CD4-positive, alpha-beta T cell treated with Interleukin-4 for 4 hours (primary cell): Measurements from ENCODE around the gene FETUB.
"Not testable (repeated sequence)": the region's sequence is repeated elsewhere in the genome, so short reads cannot be mapped to it uniquely, and the experiment has no call there.

ENCODE experiments used
- DNase-seq: peaks from one replicate; pipeline ENCODE4 v3.0.0-alpha.2; 2020

The FETUB gene

DNA sequence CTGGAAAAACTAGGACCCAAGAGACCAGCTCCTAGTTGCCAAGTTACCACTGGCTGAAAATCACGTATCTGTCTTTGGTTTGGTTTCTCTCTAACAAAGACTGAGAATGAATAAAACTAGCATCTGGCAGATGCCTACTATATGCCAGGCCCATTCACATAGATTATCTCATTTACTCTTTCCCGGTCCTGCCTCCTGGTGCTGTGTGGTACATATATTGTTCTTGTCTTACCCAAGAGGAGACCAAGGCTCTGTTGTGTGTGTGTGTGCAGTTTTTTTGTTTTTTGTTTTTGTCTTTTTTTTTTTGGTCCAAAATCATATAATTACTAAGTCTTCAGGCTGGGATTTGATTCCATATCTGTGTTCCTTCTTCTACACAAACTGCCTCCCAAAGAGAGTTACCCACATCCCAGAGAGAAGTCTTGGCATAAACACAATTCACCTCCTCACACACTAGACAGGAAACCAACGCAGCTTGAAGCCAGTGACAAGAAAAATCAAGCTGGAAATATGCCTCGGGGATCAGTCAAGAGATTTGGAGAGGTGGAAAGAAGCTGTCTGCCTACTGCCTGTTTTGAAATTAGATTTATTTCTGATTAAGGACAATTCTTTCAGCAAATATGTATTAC lies 26.4 kb upstream of the FETUB start:
- DNase-seq = no peak

DNA sequence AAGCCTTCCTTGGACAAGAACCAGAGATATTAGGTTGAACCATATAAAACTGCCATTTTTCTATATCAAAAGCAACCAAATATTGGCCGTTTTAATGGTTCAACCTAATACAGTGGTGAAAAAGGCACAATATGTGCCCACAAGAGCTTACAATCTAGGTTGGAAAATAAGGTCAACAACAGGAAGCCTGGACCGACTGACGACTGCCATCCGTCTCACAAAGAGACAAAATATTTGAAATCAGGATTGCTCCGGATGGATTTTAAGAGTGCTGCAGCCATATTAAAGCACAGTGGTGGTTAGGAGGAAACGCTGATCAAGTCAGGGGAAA lies 26.0 kb upstream of the FETUB start:
- no peak for DNase-seq

DNA sequence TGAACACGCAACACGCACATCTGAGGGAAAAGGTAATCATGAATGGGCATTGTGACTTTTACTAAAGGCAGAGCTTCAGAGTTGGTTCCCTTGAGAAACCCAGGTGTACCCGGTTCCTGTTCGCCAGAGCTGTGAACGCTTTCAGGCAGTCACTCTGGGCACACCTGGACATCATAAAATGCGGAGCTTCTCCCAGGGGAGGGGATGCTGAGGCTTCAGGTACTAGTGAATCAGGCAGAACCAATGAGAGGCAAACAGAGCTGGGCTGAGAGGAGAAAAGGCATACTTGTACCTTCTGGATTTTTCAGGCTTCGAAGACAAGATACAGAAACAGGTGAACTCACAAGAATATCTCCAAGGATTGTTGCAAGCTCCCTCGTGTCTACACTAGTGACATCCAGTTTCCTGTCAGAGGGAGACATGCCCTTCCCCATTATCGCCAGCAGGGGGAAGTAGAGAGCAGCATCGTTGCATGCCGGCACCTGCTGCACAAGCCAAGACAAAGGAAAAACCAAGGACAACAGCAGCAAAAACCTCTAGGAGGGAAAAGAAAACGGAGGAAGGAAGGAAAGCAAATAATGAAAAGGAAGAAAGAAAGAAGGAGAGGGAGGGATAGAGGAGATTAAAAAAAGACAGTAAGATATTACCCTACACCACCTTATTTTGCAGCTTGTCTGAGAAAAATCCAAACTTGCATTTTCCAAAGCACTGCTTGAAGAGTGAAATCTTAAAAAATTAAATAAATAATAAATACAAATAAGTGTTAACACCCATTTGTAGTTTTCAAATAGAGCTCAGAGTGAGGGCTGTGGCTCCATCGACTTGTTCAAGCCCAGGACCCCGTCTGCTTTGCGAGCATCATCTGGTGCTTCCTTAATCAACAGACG lies 25.4 kb upstream of the FETUB start:
- DNase-seq = peak; percentile 73

DNA sequence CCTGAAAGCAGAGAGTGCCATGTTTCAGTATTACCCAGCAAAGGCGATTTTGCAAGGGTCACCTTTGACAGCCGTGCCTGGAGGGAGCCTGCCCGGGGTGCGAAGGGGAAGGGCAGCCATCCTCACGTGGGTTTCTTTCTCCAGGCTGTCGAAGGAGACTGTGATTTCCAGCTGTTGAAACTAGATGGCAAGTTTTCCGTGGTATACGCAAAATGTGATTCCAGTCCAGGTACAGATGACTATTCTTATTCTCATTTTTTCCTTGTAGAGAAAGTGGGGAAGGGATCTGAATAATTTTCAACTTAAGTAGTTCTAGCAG lies 23.9 kb upstream of the FETUB start:
- no peak for DNase-seq

DNA sequence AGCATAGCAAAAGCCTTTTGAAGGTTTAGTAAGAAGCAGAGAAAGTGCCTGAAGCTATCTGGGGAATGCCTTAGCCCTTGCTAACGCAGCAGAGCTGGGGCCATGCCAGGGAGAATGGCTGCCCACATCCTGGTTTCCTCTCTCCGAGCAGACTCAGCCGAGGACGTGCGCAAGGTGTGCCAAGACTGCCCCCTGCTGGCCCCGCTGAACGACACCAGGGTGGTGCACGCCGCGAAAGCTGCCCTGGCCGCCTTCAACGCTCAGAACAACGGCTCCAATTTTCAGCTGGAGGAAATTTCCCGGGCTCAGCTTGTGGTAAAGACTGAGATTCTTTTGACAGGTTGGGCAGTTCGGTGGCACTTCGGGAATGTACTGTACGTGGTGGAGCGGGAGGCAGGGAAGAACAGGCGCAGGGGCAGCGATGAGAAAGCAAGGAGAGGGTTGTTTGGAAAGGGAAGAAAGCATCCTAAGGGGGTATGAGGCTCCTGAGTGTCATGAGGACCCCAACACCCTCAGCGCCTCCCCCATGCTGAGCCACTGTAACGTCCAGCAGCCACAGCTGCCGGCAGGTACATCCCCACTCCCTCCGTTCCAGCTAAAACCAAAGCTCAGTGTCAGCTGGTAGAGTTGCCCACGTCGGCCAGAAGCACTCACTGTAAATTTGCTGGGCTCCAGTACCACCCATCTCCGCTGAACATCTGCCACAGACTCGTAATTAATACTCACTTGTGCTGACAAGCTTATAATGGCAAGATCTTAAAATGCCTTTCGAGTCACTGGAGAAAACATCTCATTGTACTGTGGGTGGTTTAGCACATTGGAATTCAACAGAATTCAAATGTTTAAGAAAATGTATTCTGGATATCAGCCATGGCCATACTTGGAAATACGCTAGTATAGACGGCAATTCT lies 22.9 kb upstream of the FETUB start:
- peak; percentile 85 for DNase-seq

DNA sequence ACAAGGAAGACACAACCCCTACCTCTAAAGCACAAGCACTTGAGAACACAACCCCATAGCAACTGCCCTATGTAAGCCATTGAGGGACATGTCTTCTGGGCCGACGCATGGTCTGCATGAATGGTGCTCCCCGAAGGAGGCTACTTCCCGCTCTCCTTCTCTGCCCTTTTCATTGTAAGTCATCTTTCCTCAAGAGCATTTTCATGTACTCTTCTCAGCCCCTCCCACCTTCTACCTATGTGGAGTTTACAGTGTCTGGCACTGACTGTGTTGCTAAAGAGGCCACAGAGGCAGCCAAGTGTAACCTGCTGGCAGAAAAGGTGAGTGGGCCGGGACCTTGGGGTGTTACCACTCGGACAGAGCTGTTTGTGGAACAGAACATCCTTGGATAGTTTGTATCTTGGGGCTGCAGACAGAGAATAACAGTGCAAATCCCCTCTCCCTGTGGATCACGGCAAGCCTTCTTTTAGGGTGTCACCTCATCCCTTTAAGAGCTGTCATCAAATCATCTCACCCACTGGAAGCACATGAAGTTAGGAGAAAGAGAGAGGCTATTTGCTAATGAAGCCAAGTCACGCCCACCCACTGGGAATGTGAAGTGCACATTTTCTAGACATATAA lies 21.8 kb upstream of the FETUB start:
- no peak for DNase-seq

DNA sequence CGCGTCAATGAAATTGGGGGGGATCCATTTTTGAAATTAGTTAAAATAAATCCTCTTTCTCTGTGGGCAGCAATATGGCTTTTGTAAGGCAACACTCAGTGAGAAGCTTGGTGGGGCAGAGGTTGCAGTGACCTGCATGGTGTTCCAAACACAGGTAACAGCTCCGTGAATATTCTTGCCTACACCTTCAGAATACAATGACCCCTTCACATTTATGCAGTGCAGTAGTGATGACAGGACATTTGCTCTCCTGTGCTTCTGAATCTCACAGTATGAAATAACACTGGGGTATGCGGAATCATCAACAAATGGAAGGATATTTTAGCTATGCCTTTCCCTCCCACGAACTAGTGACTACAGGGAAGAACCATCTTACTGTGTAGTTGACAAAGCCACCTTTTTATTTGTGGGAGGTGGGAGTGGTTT lies 20.4 kb upstream of the FETUB start:
- DNase-seq = no peak

DNA sequence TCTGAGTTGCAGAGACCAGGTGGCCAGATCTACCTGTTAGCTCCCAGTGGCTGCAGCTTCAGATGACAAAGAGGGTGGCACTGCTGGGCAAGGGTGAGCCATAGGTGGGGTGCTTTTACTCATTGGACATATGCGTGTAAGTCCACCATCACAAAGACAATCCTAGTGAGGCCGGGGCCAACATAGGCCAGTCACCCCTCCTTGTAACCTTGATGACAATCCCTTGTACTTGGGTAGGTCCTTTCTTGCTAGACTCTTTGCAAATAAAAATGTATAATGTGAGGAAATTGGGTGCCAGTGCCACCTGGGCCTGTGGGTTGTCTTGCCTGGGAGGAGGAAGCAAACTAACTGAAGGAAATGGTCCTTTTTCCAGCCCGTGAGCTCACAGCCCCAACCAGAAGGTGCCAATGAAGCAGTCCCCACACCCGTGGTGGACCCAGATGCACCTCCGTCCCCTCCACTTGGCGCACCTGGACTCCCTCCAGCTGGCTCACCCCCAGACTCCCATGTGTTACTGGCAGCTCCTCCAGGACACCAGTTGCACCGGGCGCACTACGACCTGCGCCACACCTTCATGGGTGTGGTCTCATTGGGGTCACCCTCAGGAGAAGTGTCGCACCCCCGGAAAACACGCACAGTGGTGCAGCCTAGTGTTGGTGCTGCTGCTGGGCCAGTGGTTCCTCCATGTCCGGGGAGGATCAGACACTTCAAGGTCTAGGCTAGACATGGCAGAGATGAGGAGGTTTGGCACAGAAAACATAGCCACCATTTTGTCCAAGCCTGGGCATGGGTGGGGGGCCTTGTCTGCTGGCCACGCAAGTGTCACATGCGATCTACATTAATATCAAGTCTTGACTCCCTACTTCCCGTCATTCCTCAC lies 19.7 kb upstream of the FETUB start:
- DNase-seq = no peak

DNA sequence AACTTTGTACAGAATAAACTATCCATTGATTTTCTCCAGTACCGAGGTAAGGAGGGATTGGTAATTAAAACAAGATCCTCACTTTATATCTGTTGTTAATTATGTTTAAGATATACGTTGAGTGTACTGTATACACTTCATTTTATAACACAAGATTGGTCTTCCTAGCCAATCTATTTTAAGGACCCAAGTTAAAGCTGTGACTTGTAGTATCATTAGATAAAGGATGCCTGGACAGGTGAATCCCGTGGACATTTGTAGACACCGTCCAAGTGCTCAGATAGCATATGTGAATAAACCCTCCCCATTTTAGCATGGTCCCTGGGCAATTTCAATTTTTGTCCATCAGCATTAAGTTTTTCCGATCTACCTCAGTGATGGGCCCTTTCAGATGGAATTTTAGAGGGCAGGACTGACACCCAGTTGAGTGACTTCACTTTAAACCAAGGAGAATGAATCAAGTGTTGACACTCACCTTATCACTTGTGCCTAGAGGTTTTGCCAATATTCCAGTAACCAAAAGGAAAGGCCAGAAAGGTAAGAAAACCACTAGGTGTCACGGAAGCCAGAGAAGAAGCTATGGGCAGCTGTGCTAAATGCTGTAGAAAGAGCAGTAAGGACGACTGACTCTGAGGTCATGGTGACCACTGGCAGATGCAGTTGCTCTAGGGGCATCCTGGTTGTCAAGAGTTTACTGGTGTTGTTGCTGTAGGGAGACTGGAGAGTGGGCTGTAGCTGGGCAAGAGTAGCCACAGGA lies 18.1 kb upstream of the FETUB start:
- no peak for DNase-seq

DNA sequence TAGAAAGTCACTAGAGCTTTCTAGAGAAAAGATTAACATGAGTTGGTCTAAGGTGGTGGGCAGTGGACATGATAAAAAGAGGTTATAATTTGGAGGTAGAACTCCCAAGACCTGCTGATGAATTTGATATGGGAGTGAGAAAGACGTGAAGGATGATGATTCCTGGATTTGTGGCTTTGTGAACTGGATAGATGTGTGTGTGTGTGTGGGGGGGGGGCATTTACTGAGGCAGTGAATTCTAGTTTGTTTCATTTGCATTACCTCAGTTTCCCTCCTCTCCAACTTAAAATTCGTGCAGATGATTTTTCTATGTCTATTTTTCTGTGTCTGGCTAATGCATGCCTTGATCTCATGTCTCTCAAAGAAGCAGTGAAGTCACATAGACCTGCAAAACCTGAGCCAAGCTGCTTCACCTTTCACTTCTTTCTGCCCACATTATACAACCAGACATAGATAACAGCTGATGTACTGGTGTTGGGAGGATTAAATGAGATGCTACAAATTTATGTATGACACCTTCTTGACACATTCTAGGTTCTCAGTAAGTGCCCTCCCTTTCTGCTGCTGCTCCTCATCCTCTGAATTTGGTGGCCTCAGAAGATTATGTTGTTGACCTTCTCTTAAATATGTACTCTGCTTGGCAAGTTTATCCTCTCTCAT lies 17.4 kb upstream of the FETUB start:
- DNase-seq = no peak

DNA sequence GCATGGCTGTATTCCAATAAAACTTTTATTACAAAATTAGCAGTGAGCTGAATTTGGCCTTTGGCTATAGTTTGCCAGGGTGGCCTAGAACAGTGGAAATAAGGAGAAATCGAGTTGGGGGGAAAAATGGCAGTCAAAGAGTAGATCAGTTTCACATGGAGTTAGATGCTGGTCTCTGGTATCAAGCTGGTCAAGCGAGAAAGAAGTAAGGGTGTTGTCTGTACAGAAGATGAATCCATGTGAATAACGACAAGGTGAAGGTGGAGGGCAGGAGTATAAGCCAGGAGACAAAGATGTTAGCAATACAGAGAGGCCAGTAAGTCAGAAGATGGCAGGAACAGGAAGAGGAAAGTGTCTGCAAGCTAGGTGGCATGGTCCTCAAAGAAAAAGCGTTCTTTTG lies 15.6 kb upstream of the FETUB start:
- DNase-seq = no peak

DNA sequence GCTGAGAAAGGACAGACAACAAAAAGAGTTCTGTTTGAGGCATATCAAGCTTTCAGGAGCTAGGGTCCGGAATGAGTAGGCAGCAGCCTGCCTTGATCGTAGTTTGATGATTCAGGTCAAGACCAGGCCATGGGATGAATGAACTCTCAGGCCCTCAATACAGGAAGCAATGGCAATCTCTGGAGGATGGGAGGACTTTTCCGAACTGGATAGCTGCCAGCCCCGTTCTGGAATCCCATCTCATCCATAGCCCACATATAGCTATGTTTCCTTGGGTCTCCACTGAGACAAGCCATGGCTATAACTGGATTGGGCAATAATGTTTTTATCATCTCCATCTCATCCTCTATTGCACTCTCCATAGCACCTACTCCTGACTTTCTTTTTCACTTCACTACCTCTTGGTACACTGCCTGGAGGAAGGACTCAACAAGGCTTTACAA lies 14.6 kb upstream of the FETUB start:
- DNase-seq = no peak

DNA sequence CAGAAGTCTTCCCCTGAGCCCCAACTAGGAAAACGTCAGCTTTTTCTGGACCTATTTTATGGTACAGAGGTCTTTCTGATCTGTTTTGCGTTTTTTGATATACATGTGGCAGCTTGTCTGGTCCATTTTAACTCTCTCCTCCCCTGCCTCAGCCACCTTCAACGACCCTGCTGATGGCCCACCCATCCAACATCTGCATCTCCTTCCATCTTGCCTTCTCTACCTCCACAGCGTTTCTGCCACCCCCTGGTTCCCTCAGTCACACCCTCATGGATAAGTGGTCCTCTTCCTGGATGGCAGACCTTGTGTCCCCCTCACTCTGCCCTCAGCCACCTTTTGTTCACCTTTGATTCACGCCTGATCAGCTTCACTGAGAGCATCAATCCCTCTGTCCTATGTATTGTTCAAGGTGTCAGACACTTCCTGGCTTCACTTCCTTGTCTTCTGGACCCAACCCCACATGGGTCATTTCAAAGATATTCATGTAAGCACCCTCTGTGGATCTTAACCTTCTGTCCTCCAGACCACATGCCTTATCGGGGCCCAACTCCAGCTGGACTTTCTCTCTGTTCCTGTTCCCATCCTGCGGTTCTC lies 13.8 kb upstream of the FETUB start:
- DNase-seq = no peak

DNA sequence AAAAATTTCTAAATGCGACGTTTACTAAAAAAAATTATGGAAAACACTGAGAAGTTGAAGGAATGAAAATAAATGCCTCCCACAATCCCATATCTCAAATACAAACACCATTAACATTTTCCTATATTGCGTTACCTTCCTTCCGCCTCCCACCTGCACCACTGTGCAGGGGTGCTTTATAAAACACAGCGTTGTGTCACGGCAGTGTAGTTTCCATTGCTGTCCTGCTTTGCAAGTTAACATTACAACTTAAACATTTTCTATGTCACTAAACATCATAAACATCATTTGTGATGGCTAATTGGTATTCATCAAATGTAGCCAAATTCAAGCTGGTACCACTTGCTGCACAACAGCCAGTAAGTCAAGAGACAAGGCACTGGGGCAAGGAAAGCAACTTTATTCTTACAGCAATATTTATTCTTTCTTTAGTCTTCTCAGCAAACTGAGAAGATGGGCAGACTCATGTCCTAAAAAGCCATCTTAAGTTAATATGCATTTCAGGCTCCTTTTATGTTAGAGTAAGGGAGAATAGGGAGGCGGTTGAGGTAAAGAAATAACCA lies 12.3 kb upstream of the FETUB start:
- DNase-seq = no peak

DNA sequence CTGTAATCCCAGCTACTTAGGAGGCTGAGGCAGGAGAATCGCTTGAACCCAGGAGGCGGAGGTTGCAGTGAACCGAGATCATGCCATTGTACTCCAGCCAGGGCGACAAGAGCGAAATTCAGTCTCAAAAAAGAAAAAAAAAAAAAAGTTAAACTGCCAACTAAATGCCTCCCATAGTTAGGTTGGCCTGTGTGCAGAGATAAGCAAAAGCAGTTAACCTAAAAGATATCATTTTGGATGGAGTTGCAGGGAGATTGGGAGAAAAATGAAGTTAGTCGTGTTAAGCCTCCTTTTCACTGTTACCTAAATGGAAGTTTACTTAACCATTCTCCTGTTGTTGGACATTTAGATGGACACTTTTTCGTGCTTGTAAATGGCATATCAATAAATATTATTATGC lies 11.4 kb upstream of the FETUB start:
- no peak for DNase-seq

DNA sequence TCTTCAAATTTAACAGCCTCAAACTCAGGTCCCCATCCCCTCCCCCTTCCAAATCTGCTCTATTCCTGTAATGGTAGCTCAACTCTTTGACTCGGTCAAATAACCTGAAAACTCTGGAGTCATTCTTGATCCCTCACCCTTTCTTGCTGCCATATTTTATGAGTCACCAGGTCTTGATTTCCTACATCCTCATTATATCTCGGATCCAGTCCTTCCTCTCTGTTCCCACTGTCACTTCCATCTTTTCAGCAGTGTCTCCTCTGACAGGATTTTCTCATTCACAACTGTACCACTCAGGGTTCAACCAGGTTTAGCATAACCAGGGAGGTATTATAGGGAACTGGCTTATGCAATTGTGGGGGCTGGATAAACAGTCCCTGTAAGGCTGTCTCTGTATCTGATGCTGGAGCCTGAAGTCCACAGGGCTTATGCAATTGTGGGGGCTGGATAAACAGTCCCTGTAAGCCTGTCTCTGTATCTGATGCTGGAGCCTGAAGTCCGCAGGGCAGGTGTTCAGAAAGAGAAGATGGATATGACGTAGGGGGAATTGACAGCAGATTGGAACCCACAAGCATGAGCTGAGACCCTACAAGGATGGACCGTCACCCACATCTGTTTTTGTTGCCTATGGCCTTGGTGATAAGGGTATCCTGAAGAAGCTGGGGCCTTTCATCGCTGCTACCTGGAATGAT lies 9.1 kb upstream of the FETUB start:
- no peak for DNase-seq

DNA sequence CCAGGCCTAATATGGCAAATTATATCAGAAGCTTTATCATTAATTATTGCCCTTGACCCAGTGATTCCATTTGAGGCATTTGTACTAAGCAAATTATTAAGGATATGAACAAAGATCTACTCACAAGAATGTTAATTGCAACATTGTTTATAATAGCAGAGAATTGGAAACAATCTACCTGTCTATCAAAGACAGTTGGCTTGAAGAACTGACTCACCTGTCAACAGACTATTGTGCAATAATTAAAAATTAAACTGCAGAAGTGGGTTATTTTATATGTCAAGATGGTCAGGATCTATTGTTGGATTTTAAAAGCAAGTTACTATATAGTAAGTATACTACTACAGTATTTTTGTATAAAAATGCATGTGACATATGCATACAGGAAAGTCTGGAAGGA lies 6.7 kb upstream of the FETUB start:
- DNase-seq = no peak

DNA sequence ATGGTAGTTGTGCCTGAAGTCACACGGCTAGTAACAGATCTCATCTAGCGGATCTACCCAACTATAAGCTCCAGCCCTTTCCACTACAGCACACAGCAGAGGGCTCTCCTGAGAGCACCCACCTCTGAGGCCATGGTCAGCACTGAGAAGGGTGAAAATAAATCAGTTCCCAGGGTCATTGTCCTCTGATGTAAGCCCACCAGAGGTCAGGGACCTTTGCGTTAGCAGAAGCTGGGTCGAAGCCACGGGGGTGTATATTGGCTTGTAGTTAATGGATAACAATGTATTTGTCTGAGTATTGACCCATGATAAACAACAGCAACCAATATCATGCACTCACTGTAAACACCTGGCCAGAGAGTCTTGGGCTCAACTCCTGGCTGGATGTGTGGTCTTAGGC lies 6.0 kb upstream of the FETUB start:
- DNase-seq = not testable (repeated sequence)

DNA sequence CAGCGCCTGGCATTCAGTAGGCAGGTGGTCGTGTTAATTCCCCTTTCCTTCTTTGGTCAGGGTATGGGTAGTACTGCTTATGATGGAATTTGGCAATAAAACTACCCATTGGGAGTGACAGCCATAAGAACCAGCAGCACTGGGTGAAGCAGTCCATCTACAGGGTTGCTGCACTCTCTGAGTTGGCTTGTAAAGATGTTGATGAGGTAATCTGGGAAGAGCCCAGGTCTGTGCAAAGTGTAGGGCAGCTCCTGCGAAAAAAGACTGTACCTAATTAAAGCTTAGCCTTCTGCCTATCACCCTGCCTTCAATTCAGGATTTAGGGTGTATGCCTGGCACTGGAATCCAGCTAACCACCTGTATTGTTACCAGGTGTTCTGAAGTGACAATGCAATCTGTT lies 4.7 kb upstream of the FETUB start:
- no peak for DNase-seq

DNA sequence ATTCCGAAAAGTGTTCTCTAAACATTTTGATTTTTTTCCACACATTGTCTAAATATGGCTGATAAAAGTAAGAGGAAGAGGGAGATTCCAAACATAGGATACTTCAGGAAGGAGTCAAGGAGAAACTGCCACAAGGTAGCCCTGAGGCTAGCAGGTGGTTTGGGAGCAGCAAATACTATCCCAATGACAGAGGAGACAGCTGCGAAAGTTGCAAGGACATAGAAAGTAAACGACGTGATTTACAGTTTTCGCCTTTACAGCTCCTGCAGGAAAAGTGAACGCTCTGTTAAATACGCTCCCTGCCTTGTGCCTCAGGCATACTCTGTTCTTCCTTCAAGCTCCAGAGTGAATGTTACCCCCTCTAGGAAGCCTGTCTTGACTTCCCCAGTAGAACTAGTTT lies 3.7 kb upstream of the FETUB start:
- DNase-seq = no peak
